ENCODE results near the gene ERFE. TPM values are rescaled to one million over a fixed set of nuclear protein-coding genes. Genes with fewer than 3 reads are reported as not detected.

ERFE gene
- total RNA-seq, 1 donor from 2014 or later, result 0.41 TPM

- no peaks in the 10 kb centered on the region for H3K36me3 Mint-ChIP-seq (ENCODE audit: low read depth, unreplicated experiment)
- DNase-seq (ENCODE audit: low spot score), result no peak
- no peaks in the 10 kb centered on the region for H3K9me3 Mint-ChIP-seq (ENCODE audit: unreplicated experiment)
- no peak overlapping the region for H3K4me3 Mint-ChIP-seq (ENCODE audit: unreplicated experiment)
- no peaks in the 10 kb centered on the region for H3K4me1 Mint-ChIP-seq (ENCODE audit: unreplicated experiment)
- TF ChIP-seq, protein P1, sequence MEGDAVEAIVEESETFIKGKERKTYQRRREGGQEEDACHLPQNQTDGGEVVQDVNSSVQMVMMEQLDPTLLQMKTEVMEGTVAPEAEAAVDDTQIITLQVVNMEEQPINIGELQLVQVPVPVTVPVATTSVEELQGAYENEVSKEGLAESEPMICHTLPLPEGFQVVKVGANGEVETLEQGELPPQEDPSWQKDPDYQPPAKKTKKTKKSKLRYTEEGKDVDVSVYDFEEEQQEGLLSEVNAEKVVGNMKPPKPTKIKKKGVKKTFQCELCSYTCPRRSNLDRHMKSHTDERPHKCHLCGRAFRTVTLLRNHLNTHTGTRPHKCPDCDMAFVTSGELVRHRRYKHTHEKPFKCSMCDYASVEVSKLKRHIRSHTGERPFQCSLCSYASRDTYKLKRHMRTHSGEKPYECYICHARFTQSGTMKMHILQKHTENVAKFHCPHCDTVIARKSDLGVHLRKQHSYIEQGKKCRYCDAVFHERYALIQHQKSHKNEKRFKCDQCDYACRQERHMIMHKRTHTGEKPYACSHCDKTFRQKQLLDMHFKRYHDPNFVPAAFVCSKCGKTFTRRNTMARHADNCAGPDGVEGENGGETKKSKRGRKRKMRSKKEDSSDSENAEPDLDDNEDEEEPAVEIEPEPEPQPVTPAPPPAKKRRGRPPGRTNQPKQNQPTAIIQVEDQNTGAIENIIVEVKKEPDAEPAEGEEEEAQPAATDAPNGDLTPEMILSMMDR (IDR thresholded peaks at IDR 0.05; ENCODE audit: unreplicated experiment), result no peak
- peaks cover 7% of the 10 kb centered on the region for H3K27me3 Mint-ChIP-seq (ENCODE audit: unreplicated experiment)
- H3K27ac Mint-ChIP-seq (ENCODE audit: unreplicated experiment), result no peak overlapping the region
These were observed 8.8 kb upstream of the ERFE start for GRCh38 chr2:238149841-238150572.

DNA sequence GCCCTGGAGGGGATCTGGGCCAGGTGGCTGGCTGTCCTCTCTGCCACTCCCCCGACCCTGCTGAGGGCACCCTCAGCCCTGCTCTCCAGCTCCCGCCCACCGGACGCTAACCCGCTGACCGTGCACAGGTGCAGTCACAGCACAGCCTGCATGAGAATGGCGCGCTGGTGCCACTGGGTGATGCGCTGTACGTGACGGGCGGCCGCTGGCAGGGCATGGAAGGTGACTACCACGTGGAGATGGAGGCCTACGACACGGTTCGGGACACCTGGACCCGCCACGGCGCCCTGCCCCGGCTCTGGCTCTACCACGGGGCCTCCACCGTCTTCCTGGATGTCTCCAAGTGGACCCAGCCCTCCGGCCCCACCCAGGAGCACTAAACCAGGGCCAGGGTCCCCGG, 8.1 kb upstream of the ERFE start:
- no peak overlapping the region for H3K27ac Mint-ChIP-seq (ENCODE audit: unreplicated experiment)
- no peak for DNase-seq (ENCODE audit: low spot score)
- no peaks in the 10 kb centered on the region for H3K9me3 Mint-ChIP-seq (ENCODE audit: unreplicated experiment)
- peaks cover 7% of the 10 kb centered on the region for H3K27me3 Mint-ChIP-seq (ENCODE audit: unreplicated experiment)
- TF ChIP-seq, protein P1 (IDR thresholded peaks at IDR 0.05; ENCODE audit: unreplicated experiment), result no peak
- no peaks in the 10 kb centered on the region for H3K4me1 Mint-ChIP-seq (ENCODE audit: unreplicated experiment)
- H3K4me3 Mint-ChIP-seq (ENCODE audit: unreplicated experiment), result no peak overlapping the region
- H3K36me3 Mint-ChIP-seq (ENCODE audit: low read depth, unreplicated experiment), result no peaks in the 10 kb centered on the region

DNA sequence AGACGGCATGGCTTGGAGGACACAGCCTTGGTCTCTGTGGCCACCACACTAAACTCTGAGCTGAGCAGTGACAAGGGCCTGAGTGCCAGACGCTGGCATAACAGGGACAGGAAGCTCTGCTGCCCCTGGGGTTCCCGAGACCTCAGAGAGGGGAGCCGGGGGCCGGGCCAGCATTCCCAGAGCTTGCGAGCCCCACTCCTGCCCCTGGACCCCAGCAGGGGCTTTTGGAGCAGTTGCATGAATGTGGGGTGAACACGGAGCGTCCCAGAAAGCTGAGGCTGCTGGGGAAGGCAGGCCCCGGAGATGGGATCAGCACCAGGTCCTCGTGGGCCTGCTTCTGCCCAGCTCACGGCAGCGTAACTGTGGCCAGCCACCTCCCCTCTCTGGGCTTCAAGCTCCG, 7.6 kb upstream of the ERFE start:
- H3K27me3 Mint-ChIP-seq (ENCODE audit: unreplicated experiment), result peaks cover 7% of the 10 kb centered on the region
- H3K9me3 Mint-ChIP-seq (ENCODE audit: unreplicated experiment), result no peaks in the 10 kb centered on the region
- TF ChIP-seq, protein P1 (IDR thresholded peaks at IDR 0.05; ENCODE audit: unreplicated experiment), result no peak
- H3K4me3 Mint-ChIP-seq (ENCODE audit: unreplicated experiment), result no peak overlapping the region
- H3K4me1 Mint-ChIP-seq (ENCODE audit: unreplicated experiment), result no peaks in the 10 kb centered on the region
- H3K27ac Mint-ChIP-seq (ENCODE audit: unreplicated experiment), result no peak overlapping the region
- DNase-seq (ENCODE audit: low spot score), result no peak
- H3K36me3 Mint-ChIP-seq (ENCODE audit: low read depth, unreplicated experiment), result no peaks in the 10 kb centered on the region

- TF ChIP-seq, protein P1 (IDR thresholded peaks at IDR 0.05; ENCODE audit: unreplicated experiment), result no peak
- no peaks in the 10 kb centered on the region for H3K36me3 Mint-ChIP-seq (ENCODE audit: low read depth, unreplicated experiment)
- no peak overlapping the region for H3K4me3 Mint-ChIP-seq (ENCODE audit: unreplicated experiment)
- H3K9me3 Mint-ChIP-seq (ENCODE audit: unreplicated experiment), result no peaks in the 10 kb centered on the region
- H3K27ac Mint-ChIP-seq (ENCODE audit: unreplicated experiment), result no peak overlapping the region
- H3K27me3 Mint-ChIP-seq (ENCODE audit: unreplicated experiment), result peaks cover 7% of the 10 kb centered on the region
- H3K4me1 Mint-ChIP-seq (ENCODE audit: unreplicated experiment), result no peaks in the 10 kb centered on the region
- DNase-seq (ENCODE audit: low spot score), result no peak
These were observed 7.0 kb upstream of the ERFE start for GRCh38 chr2:238151628-238152235.
